Esophagus muscularis mucosa (tissue), 4 donors: ENCODE measurements around the gene GSTK1. TPM values are rescaled to one million over a fixed set of nuclear protein-coding genes. Genes with fewer than 3 reads are reported as not detected.

ENCODE experiments used
- DNase-seq: peaks from one replicate; pipeline ENCODE4 v3.0.0-alpha.2; 2017; ENCODE audit errors: extremely low spot score
- H3K27ac ChIP-seq, 4 donors: fragments of 200-600 bp; sonication (generic); replicated peaks in 1 of 4; 1 replicate in 3 of 4; 2 replicates in 1 of 4; pipeline ENCODE4 v1.5.1; 2016 to 2019; ENCODE audit warnings: mild to moderate bottlenecking in 1 of 4
- H3K27me3 ChIP-seq, 4 donors: fragments of 200-600 bp; sonication (generic); one replicate each; pipeline versions ENCODE4 v1.5.1 to v1.6.0; 2016 to 2019
- H3K36me3 ChIP-seq, 4 donors: fragments of 200-600 bp; sonication (generic); one replicate each; pipeline ENCODE4 v1.5.1; 2016 to 2019
- H3K4me1 ChIP-seq, 4 donors: fragments of 200-600 bp; sonication (generic); one replicate each; pipeline ENCODE4 v1.5.1; 2016 to 2019
- H3K4me3 ChIP-seq, 4 donors: fragments of 200-600 bp; sonication (generic); 1 replicate in 2 of 4; 2 replicates in 2 of 4; pipeline ENCODE4 v1.5.1; 2016 to 2019; ENCODE audit warnings: mild to moderate bottlenecking in 4 of 4, moderate library complexity in 1 of 4
- H3K9me3 ChIP-seq, 4 donors: fragments of 200-600 bp; sonication (generic); 1 replicate in 3 of 4; 2 replicates in 1 of 4; pipeline ENCODE4 v1.5.1; 2016 to 2019
- EP300 ChIP-seq: sonication (generic); formaldehyde crosslinking; IDR thresholded peaks from one replicate; pipeline ENCODE4 v1.6.1; 2017; ENCODE audit warnings: antibody characterized with exemption
- POLR2A ChIP-seq: fragments of 450-650 bp; IDR thresholded peaks from one replicate; pipeline ENCODE4 v1.6.1; 2017; ENCODE audit warnings: antibody characterized with exemption, moderate library complexity, mild to moderate bottlenecking, low read depth
- POLR2AphosphoS5 ChIP-seq, 2 donors: sonication (generic); formaldehyde crosslinking; IDR thresholded peaks; one replicate each; pipeline ENCODE4 v1.6.1; 2017; ENCODE audit warnings: antibody characterized with exemption in 2 of 2
- WGBS: methylation state at CpG from one replicate; pipeline ENCODE4 v1.1.5; 2018; 5-methylcytosine and 5-hydroxymethylcytosine counted together
- intact Hi-C: fragments of 100-400 bp; cut with DNase I; formaldehyde crosslinking; loops from one replicate; pipeline ENCODE4 v1.15.1; 2023
- total RNA-seq, 4 donors: library from RNA; depleted of rRNA; stranded (reverse); fragments of >200 nt; gene quantifications; one replicate each; pipeline versions ENCODE4 v1.1.0 to v1.2.1, GENCODE V29; 2016
- TF ChIP-seq, protein P1 (sequence below), 3 experiments: fragments of 200-600 bp in 2 of 3; fragments of 450-650 bp in 1 of 3; sonication (generic) in 2 of 3; IDR thresholded peaks; one replicate each; pipeline ENCODE4 v1.5.1; 2017 to 2019; ENCODE audit warnings: antibody characterized with exemption in 3 of 3, mild to moderate bottlenecking in 2 of 3, moderate library complexity in 1 of 3

GSTK1 gene
- total RNA-seq, 4 donors from 2014 or later: 91.8 to 123 (median 110) TPM

- H3K4me1 ChIP-seq: peaks cover 0 to 5% (median 3%) of the 10 kb centered on the region in 4 donors
- no peak overlapping the region for H3K4me3 ChIP-seq
- no peaks in the 10 kb centered on the region for H3K9me3 ChIP-seq
- TF ChIP-seq POLR2AphosphoS5 (IDR thresholded peaks at IDR 0.05) (no peak), POLR2A (no peak)
- TF ChIP-seq, protein P1, sequence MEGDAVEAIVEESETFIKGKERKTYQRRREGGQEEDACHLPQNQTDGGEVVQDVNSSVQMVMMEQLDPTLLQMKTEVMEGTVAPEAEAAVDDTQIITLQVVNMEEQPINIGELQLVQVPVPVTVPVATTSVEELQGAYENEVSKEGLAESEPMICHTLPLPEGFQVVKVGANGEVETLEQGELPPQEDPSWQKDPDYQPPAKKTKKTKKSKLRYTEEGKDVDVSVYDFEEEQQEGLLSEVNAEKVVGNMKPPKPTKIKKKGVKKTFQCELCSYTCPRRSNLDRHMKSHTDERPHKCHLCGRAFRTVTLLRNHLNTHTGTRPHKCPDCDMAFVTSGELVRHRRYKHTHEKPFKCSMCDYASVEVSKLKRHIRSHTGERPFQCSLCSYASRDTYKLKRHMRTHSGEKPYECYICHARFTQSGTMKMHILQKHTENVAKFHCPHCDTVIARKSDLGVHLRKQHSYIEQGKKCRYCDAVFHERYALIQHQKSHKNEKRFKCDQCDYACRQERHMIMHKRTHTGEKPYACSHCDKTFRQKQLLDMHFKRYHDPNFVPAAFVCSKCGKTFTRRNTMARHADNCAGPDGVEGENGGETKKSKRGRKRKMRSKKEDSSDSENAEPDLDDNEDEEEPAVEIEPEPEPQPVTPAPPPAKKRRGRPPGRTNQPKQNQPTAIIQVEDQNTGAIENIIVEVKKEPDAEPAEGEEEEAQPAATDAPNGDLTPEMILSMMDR (IDR thresholded peaks at IDR 0.05): no peak
- H3K27me3 ChIP-seq: no peaks in the 10 kb centered on the region
- no peak for DNase-seq
- no peaks in the 10 kb centered on the region for H3K36me3 ChIP-seq
- 56% methylated on average over 1 of the region's 1 CpG for WGBS
- no peak overlapping the region for H3K27ac ChIP-seq
- intact Hi-C loops: no loop called here
Observed at GRCh38 chr7:143244321-143244720, 18.9 kb upstream of the GSTK1 start.

GRCh38 chr7:143245123-143245522 is 18.1 kb upstream of the GSTK1 start:
- H3K36me3 ChIP-seq: no peaks in the 10 kb centered on the region
- H3K27ac ChIP-seq: no peak overlapping the region
- TF ChIP-seq POLR2A (no peak), POLR2AphosphoS5 (IDR thresholded peaks at IDR 0.05) (no peak), EP300 (no peak)
- TF ChIP-seq, protein P1 (IDR thresholded peaks at IDR 0.05): no peak
- no peak for DNase-seq
- intact Hi-C loops: no loop called here
- H3K27me3 ChIP-seq: no peaks in the 10 kb centered on the region
- H3K9me3 ChIP-seq: no peaks in the 10 kb centered on the region
- H3K4me3 ChIP-seq: no peak overlapping the region
- peaks cover 0 to 5% (median 3%) of the 10 kb centered on the region in 4 donors for H3K4me1 ChIP-seq
- WGBS: 66% methylated on average over 3 of the region's 3 CpGs

DNA sequence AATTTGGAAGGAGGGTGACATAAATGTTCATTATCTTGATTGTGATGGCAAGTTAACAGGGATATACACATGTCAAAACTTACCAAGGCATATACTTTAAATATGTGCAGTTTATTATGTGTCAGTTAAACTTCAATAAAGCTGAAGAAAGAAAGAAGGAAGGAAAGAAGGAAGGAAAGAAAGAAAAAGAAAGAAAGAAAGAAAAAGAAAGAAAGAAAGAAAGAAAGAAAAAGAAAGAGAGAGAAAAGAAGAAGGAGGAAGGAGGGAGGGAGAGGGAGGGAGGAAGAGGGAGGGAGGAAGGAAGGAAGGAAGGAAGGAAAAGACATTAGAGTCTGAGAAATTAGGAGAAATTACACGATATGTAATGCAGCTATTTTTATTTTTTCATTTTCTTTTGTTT is 15.9 kb upstream of the GSTK1 start:
- Histone ChIP-seq H3K36me3 (no peaks in the 10 kb centered on the region), H3K4me3 (no peak overlapping the region), H3K4me1 (no peaks in the 10 kb centered on the region), H3K9me3 (no peaks in the 10 kb centered on the region), H3K27ac (no peak overlapping the region), H3K27me3 (no peaks in the 10 kb centered on the region)
- WGBS: 70% methylated on average over 1 of the region's 1 CpG
- intact Hi-C loops: no loop called here
- DNase-seq: no peak
- TF ChIP-seq POLR2AphosphoS5 (IDR thresholded peaks at IDR 0.05) (no peak), EP300 (no peak), POLR2A (no peak)
- TF ChIP-seq, protein P1 (IDR thresholded peaks at IDR 0.05): no peak

DNA sequence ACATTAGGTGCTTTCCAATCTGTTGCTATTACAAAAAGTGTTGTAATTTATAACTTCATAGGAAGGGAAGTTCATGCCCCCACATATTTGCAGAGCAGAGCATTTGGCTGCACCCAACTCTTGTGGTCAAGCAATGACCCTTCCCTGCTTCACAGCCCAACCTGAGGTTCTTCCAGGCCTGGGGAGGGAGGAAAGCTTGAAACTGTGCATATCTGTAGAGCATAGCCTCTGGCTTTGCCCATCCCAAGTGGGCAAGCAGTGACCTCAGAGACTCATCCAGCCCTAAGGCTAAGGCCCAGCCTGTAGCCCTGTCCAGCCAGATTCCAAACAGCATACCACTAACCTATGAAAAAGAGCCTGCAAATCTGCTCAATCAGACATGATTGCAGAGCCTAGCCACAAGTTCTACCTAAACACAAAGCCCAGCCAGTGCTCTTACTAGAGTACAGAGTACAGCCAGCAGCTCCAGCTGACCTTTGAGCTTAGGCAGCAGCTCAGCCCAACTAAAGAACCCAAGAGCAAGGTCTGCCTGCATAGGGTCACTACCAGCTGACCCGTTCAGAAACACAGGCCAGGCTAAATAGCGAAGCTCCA is 14.4 kb upstream of the GSTK1 start:
- intact Hi-C loops: no loop called here

More for the DNA sequence above, 14.4 kb upstream of the GSTK1 start:
- Histone ChIP-seq H3K27ac (no peak overlapping the region), H3K4me3 (no peak overlapping the region), H3K9me3 (no peaks in the 10 kb centered on the region), H3K4me1 (no peaks in the 10 kb centered on the region), H3K36me3 (no peaks in the 10 kb centered on the region), H3K27me3 (no peaks in the 10 kb centered on the region)
- TF ChIP-seq, protein P1 (IDR thresholded peaks at IDR 0.05): no peak
- no peak for TF ChIP-seq POLR2A
- no peak for TF ChIP-seq EP300
- no peak for TF ChIP-seq POLR2AphosphoS5 (IDR thresholded peaks at IDR 0.05)
- DNase-seq: no peak
- 84% methylated on average over 2 of the region's 2 CpGs for WGBS
